Liver (tissue), 3 donors: ENCODE measurements around the gene EXOC7.

Experiments
- CTCF ChIP-seq: fragments of 150-350 bp; IDR thresholded peaks from 2 replicates; pipeline ENCODE4 v1.5.1; 2017; ENCODE audit warnings: improper control_type of control experiment, low read depth, low read length; ENCODE audit not compliant: missing input control
- FOXA1 ChIP-seq: IDR thresholded peaks from 2 replicates; pipeline ENCODE4 v1.6.1; 2016; ENCODE audit warnings: antibody characterized with exemption
- GABPA ChIP-seq, 2 donors: IDR thresholded peaks in 1 of 2; conservative IDR thresholded peaks in 1 of 2; 2 replicates each; pipeline ENCODE4 v1.6.1; 2016; ENCODE audit warnings: antibody characterized with exemption in 2 of 2, mild to moderate bottlenecking in 1 of 2, moderate library complexity in 1 of 2
- HNF4A ChIP-seq, 2 donors: conservative IDR thresholded peaks; 2 replicates each; pipeline ENCODE4 v1.6.1; 2016; ENCODE audit warnings: antibody characterized with exemption in 2 of 2, mild to moderate bottlenecking in 2 of 2
- NR2F2 ChIP-seq: IDR thresholded peaks from 2 replicates; pipeline ENCODE4 v1.6.1; 2016; ENCODE audit warnings: antibody characterized with exemption
- REST ChIP-seq: IDR thresholded peaks from 2 replicates; pipeline ENCODE4 v1.6.1; 2016; ENCODE audit warnings: antibody characterized with exemption, mild to moderate bottlenecking
- donor health status: healthy.
- donor health status: healthy.

- TF ChIP-seq REST: no peak
- TF ChIP-seq CTCF: no peak
- TF ChIP-seq FOXA1: no peak
- no peak for TF ChIP-seq HNF4A (conservative IDR thresholded peaks at IDR 0.05)
- no peak for TF ChIP-seq NR2F2
- no peak for TF ChIP-seq GABPA (IDR thresholded peaks at IDR 0.05 in 1 of 2, conservative IDR thresholded peaks at IDR 0.05 in 1 of 2)
These were observed 21.2 kb upstream of the EXOC7 start for GRCh38 chr17:76124582-76125390.
